Measurements from ENCODE around the gene GIPC1. TPM values are rescaled to one million over a fixed set of nuclear protein-coding genes. Genes with fewer than 3 reads are reported as not detected.

GIPC1 gene
- total RNA-seq, 4 donors from 2014 or later = 14.1 to 70.0 (median 36.3) TPM

GRCh38 chr19:14473978-14474578 is 21.8 kb downstream of the GIPC1 start:
- H3K4me1 ChIP-seq = peaks cover 0 to 14% of the 10 kb centered on the region in 2 donors
- intact Hi-C loops (cut with DNase I; ENCODE audit: low total_unique reads) = no loop called here
- no peaks in the 10 kb centered on the region for H3K36me3 ChIP-seq
- TF ChIP-seq POLR2A (IDR thresholded peaks at IDR 0.05) (no peak), CTCF (IDR thresholded peaks at IDR 0.05) (no peak)
- no peak overlapping the region for H3K4me3 ChIP-seq
- no peak for DNase-seq
- peaks cover 0 to 8% of the 10 kb centered on the region in 2 donors for H3K27me3 ChIP-seq
- H3K9me3 ChIP-seq = no peaks in the 10 kb centered on the region
- H3K27ac ChIP-seq = no peak overlapping the region

- no peak for DNase-seq
- Histone ChIP-seq H3K27ac (no peak overlapping the region), H3K4me3 (no peak overlapping the region), H3K36me3 (no peaks in the 10 kb centered on the region), H3K27me3 (peaks cover 0 to 8% of the 10 kb centered on the region in 2 donors), H3K9me3 (no peaks in the 10 kb centered on the region), H3K4me1 (peaks cover 0 to 14% of the 10 kb centered on the region in 2 donors)
- intact Hi-C loops (cut with DNase I; ENCODE audit: low total_unique reads) = no loop called here
- no peak for TF ChIP-seq POLR2A (IDR thresholded peaks at IDR 0.05)
- TF ChIP-seq CTCF (IDR thresholded peaks at IDR 0.05) = no peak
Measured at GRCh38 chr19:14473073-14473977, 22.6 kb downstream of the GIPC1 start.

- peaks cover 0 to 14% of the 10 kb centered on the region in 2 donors for H3K4me1 ChIP-seq
- H3K9me3 ChIP-seq = no peaks in the 10 kb centered on the region
- H3K36me3 ChIP-seq = no peaks in the 10 kb centered on the region
- peak overlapping the region in 1 of 2 donors; percentile 9 for H3K4me3 ChIP-seq
- peak; percentile 70 to 80 for DNase-seq
- peak overlapping the region in 1 of 2 donors; percentile 54 for H3K27ac ChIP-seq
- peak; percentile 83 to 99 (median 92) for TF ChIP-seq CTCF (IDR thresholded peaks at IDR 0.05)
- no peak for TF ChIP-seq POLR2A (IDR thresholded peaks at IDR 0.05)
- intact Hi-C loops (cut with DNase I; ENCODE audit: low total_unique reads) = no loop called here
- peaks cover 0 to 8% of the 10 kb centered on the region in 2 donors for H3K27me3 ChIP-seq
Measured at GRCh38 chr19:14472202-14472938, 23.6 kb downstream of the GIPC1 start.

GRCh38 chr19:14471436-14472187 is 24.3 kb downstream of the GIPC1 start:
- no peak for TF ChIP-seq CTCF (IDR thresholded peaks at IDR 0.05)
- TF ChIP-seq POLR2A (IDR thresholded peaks at IDR 0.05) = no peak
- Histone ChIP-seq H3K9me3 (no peaks in the 10 kb centered on the region), H3K36me3 (no peaks in the 10 kb centered on the region), H3K27me3 (peaks cover 0 to 8% of the 10 kb centered on the region in 2 donors), H3K4me3 (no peak overlapping the region), H3K27ac (no peak overlapping the region), H3K4me1 (peaks cover 0 to 14% of the 10 kb centered on the region in 2 donors)
- intact Hi-C loops (cut with DNase I; ENCODE audit: low total_unique reads) = no loop called here
- DNase-seq = no peak
